Lower leg skin (tissue), 3 donors: Measurements from ENCODE around the gene ABLIM1.

Experiments
- CTCF ChIP-seq, 3 donors: fragments of 450-650 bp; IDR thresholded peaks; one replicate each; pipeline ENCODE4 v1.5.1; 2016; ENCODE audit warnings: antibody characterized with exemption in 3 of 3, mild to moderate bottlenecking in 3 of 3, moderate library complexity in 2 of 3
- POLR2A ChIP-seq, 2 donors: fragments of 450-650 bp; IDR thresholded peaks; one replicate each; pipeline ENCODE4 v1.6.1; 2016 to 2017; ENCODE audit warnings: antibody characterized with exemption in 2 of 2, mild to moderate bottlenecking in 1 of 2, moderate library complexity in 1 of 2

DNA sequence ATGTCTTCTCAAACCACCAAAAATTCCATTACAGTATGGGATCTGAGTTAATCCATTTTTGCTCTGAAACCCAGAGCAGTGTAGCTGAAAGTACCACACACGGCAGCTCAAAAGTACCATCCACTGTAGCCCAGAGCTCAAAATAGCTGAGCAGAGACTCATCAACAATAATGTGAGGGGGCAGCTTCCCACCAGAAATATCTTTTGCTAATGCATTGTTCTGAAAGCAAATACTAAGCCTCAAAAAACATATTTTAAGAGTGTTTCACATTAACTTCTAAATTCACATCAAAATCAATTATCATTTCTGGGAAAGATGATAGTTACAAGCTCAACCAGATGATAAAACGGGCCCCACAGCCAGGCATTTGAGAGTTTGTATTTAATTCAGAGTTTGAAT is 73.7 kb downstream of the ABLIM1 start:
- TF ChIP-seq CTCF (IDR thresholded peaks at IDR 0.05) (no peak), POLR2A (IDR thresholded peaks at IDR 0.05) (no peak)
